ENCODE data around the gene RBP5.

- TF ChIP-seq POLR2A (IDR thresholded peaks at IDR 0.05; ENCODE audit: low read length) = no peak
- TF ChIP-seq GATA1 (IDR thresholded peaks at IDR 0.05; ENCODE audit: low read depth, low read length) = no peak
Observed at GRCh38 chr12:7093486-7093885, 35.2 kb downstream of the RBP5 start.

All from erythroblast (primary cell).